ENCODE measurements around the gene MDK. TPM values are rescaled to one million over a fixed set of nuclear protein-coding genes. Genes with fewer than 3 reads are reported as not detected.

The MDK gene
- total and polyA plus RNA-seq, 2 of the 13 experiments (the other 11 are each of a cell fraction or from before 2014, with no cell fraction given): 312 to 407 TPM

- no peak for FAIRE-seq
- no peaks in the 10 kb centered on the region for H3K27me3 ChIP-seq (ENCODE audit: control insufficient read depth in 1 of 2, insufficient read depth in 2 of 2, low read length in 2 of 2)
- no TSS peak for BruUV-seq (replicated peaks)
- no peaks in the 10 kb centered on the region for H3K79me2 ChIP-seq (ENCODE audit: insufficient read depth, low read length)
- H3K9me3 ChIP-seq (ENCODE audit: low read length): no peaks in the 10 kb centered on the region
- no peak overlapping the region for H3K9ac ChIP-seq (ENCODE audit: insufficient read depth, low read depth, low read length)
- H3K27ac ChIP-seq (ENCODE audit: extremely low read length, insufficient read depth, low read length): no peak overlapping the region
- in situ Hi-C loops (cut with HindIII; ENCODE audit: extremely low pct_ligation_motif_present, low pct_unique_long_range_greater_than_20kb): no loop called here
- H4K20me1 ChIP-seq (ENCODE audit: insufficient read depth, low read length): no peaks in the 10 kb centered on the region
- no peak overlapping the region for H3K4me2 ChIP-seq (ENCODE audit: low read depth, low read length)
- H3K4me1 ChIP-seq (ENCODE audit: insufficient read depth, low read length): peaks cover 17% of the 10 kb centered on the region
- H2AFZ ChIP-seq (ENCODE audit: low read length): no peak overlapping the region
- no peak for DNase-seq (ENCODE audit: low spot score)
- peaks cover 1 to 14% of the 10 kb centered on the region in 2 experiments; a peak in 2 of 5 replicates for H3K36me3 ChIP-seq (replicated peaks in 1 of 2; ENCODE audit: control insufficient read depth in 1 of 2, insufficient read depth in 2 of 2, low read length in 2 of 2)
- no CpG with 5 or more reads among the region's 12 CpGs for WGBS (ENCODE audit: low lambda C conversion rate)
- ChIA-PET CTCF (ENCODE audit: low intra/inter-chr PET ratio, low total read pairs) (interaction anchor here (0.7 to 1.2 kb wide), 2 partner anchors 121 to 129 kb away, joined by 3 to 4 read pairs; no protein-coding TSS in a partner anchor), POLR2A (no interaction called here)
- no peak overlapping the region for H3K4me3 ChIP-seq (replicated peaks in 1 of 3; ENCODE audit: insufficient read depth in 1 of 3, low read depth in 2 of 3, low read length in 3 of 3)
- intact Hi-C loops (cut with micrococcal nuclease; ENCODE audit: unreplicated experiment): no loop called here
- ATAC-seq: no peak
- 0 out of 2 replicates have a peak, but pooled peaks have one; percentile 10 for TF ChIP-seq NRL (CRISPR knock-in tag; IDR thresholded peaks at IDR 0.05; ENCODE audit: borderline replicate concordance)
- TF ChIP-seq SALL2 (CRISPR knock-in tag; IDR thresholded peaks at IDR 0.05): 0 out of 2 replicates have a peak, but pooled peaks have one; percentile 36
- no peak for TF ChIP-seq SP4 (CRISPR knock-in tag; IDR thresholded peaks at IDR 0.05)
- no peak for TF ChIP-seq ZNF225 (CRISPR knock-in tag; IDR thresholded peaks at IDR 0.05)
- no peak for TF ChIP-seq CREM (IDR thresholded peaks at IDR 0.05)
- no peak for TF ChIP-seq CREM (CRISPR knock-in tag; IDR thresholded peaks at IDR 0.05)
- peak; percentile 65; the same call in 1 of the 2 replicates for TF ChIP-seq ZNF710 (CRISPR knock-in tag; IDR thresholded peaks at IDR 0.05; ENCODE audit: borderline replicate concordance)
- TF ChIP-seq ZNF576 (CRISPR knock-in tag; IDR thresholded peaks at IDR 0.05): 0 out of 2 replicates have a peak, but pooled peaks have one; percentile 34
- no peak for TF ChIP-seq ATF5 (CRISPR knock-in tag; IDR thresholded peaks at IDR 0.05; ENCODE audit: low read depth)
- 0 out of 2 replicates have a peak, but pooled peaks have one; percentile 7 for TF ChIP-seq ZNF687 (CRISPR knock-in tag; IDR thresholded peaks at IDR 0.05)
- TF ChIP-seq CBX5 (CRISPR knock-in tag; IDR thresholded peaks at IDR 0.05; ENCODE audit: borderline replicate concordance): no peak
- no peak for TF ChIP-seq ZNF382 (CRISPR knock-in tag; IDR thresholded peaks at IDR 0.05; ENCODE audit: borderline replicate concordance)
- TF ChIP-seq ZNF260 (CRISPR knock-in tag; IDR thresholded peaks at IDR 0.05; ENCODE audit: borderline replicate concordance, low read depth): no peak
- no peak for TF ChIP-seq TBX3 (IDR thresholded peaks at IDR 0.05; ENCODE audit: borderline replicate concordance)
- TF ChIP-seq HOXA3 (CRISPR knock-in tag; IDR thresholded peaks at IDR 0.05): 0 out of 2 replicates have a peak, but pooled peaks have one; percentile 43
- 0 out of 2 replicates have a peak, but pooled peaks have one; percentile 24 for TF ChIP-seq E2F2 (CRISPR knock-in tag; IDR thresholded peaks at IDR 0.05; ENCODE audit: borderline replicate concordance)
Observed at GRCh38 chr11:46367916-46368267, 13.6 kb upstream of the MDK start.

Measured in HepG2 (cell line).